Anterior cingulate cortex (tissue), 58 donors: Measurements from ENCODE around the gene ANXA2.

Experiments
- DNase-seq, 58 donors: peaks; one replicate each; lab custom pipeline; 2025; lab: John Stamatoyannopoulos, UW

Gene ANXA2

DNA sequence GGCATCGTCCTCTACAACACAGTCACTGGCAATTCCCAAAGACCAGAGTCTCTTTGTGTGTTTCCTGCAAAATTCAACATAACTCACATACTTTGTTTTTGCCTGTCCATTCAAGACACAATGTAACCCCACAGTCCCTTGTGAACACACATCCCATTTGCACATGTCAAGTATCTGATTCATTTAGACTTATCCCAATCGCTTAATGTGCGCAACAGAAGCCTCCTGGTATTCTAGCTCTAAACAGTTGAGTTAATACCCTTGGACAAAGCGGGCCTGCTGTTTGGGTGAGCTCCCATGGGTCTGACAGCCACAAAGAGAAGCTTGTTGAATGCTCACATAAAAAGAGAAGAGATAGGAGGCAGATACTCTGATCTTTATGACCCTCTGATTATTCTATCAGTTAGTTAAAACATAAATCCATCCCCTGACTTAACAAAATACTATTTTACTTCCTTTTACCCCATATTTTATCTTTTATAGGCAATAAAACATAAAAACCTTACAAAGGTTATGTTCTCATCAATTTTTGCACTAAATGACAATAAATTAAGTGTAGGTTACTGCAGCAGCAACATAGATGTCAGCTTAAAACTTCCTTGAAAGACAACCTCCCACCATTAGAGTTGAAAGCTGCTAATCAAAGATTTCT lies 79.4 kb downstream of the ANXA2 start:
- no peak for DNase-seq

DNA sequence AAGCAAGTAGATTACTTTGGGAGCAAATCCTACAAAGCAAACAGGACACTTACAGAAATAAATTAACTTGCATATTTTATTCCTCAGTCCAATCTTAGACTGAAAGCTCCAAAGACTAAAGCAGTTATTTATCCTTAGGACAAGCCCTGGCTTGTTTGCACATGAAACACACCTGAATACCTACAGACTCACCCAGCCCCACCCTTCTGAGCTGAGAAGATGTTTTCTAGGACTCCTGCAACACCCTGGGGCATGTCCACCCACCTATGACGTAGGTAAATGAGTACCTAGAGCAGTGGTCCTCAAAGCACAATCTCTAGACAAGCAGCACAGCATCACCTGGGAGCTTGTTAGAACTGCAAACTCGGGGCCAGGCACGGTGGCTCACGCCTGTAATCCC lies 80.8 kb downstream of the ANXA2 start:
- DNase-seq, result no peak

DNA sequence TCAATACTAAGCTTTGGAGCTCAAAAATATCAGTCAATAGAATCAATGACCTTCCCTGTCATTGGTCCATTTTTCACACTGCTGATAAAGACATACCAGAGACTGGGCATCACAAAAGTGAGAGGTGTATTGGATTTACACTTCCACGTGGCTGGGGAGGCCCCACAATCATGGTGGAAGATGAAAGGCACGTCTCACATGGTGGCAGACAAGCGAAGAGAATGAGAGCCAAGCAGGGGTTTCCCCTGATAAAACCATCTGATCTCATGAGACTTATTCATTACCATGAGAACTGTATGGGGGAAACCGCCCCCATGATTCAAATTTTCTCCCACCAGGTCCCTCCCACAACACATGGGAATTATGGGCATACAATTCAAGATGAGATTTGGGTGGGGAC lies 81.9 kb downstream of the ANXA2 start:
- no peak for DNase-seq

DNA sequence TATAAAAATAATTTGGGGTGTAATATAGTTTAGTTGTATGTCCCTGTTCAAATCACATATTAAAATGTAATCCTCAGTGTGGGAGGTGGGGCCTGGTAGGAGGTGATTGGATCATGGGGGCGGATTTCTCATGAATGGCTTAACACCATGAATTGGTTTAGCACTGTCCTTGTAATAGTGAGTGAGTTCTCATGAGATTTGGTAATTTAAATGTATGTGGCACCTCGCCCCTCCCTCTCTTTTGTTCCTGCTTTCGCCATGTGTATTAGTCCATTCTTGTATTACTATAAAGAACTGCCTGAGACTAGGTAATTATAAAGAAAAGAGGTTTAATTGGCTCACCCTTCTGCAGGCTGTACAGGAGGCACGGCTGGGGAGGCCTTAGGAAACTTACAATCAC lies 83.9 kb downstream of the ANXA2 start:
- no peak for DNase-seq

- DNase-seq, result no peak
These were observed 90.8 kb downstream of the ANXA2 start for GRCh38 chr15:60307034-60307433.

DNA sequence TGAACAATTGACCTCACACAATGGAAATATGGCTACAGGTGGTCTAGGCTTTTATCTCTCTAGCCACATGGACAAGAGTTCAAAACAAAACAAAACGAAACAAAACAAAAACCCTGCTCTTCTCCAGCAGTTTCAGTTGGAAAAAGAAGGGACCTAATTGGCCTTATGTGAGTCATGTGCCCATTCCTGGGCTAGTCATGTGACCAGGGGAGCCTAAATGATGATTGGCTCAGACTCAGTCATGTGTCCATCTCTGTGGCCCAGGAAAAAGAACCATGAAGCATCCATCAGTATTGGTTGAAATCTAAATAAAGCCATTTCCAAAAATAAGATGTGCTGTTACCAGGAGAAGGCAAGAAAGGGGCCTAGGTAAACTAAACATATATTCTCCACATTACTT lies 96.8 kb downstream of the ANXA2 start:
- DNase-seq, result no peak

DNA sequence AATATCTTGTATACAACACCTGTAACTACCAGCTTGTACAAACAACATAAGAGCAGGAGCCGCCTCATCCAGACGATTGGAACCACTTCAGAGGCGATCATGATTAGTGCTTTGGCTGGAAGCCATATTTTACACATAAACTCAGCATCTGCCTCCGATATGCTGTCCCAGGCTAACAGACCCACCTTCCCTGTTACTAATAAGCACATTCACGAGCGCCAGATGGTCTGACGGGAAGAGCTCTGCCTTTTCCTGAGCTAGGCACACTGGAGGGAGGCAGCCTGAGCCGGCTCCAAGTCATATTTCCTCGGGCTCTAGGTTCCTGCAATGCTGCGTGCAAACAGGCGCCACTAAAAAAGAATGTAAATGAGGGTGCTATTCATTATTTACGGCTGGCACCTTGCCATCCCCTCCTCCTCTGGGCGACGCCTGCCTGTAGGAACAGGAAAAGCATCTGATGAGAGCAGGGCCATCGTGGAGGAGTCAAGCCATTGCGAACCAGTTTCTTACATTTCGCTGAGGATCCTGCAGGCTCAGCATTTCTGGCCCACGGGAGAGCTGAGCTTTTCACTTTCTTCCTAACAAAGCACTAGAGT lies 98.2 kb downstream of the ANXA2 start:
- peak in 43 of 58 donors; percentile 4 to 77 (median 35) for DNase-seq
